Endometrium (tissue), 2 donors: ENCODE measurements around the gene STRBP.
"Not testable (repeated sequence)": the region's sequence is repeated elsewhere in the genome, so short reads cannot be mapped to it uniquely, and the experiment has no call there.

ENCODE experiments used
- FAIRE-seq: peaks from 2 replicates; lab custom pipeline; 2012; peaks lifted over from hg19 to GRCh38; lab: Jason Lieb, UNC
- donor health status: control.
- donor health status: control.

Gene STRBP

GRCh38 chr9:123268465-123269259 lies at the start of gene STRBP:
Gene STRBP (minus strand): TSS chr9:123268586. CDS start chr9:123184134, 84,452 bp downstream.
- FAIRE-seq: no peak

- no peak for FAIRE-seq
Observed at GRCh38 chr9:123316053-123316718, 47.8 kb upstream of the STRBP start.

- no peak for FAIRE-seq
Observed at GRCh38 chr9:123315635-123316034, 47.2 kb upstream of the STRBP start.

GRCh38 chr9:123314617-123315016 lies 46.2 kb upstream of the STRBP start:
- no peak for FAIRE-seq

DNA sequence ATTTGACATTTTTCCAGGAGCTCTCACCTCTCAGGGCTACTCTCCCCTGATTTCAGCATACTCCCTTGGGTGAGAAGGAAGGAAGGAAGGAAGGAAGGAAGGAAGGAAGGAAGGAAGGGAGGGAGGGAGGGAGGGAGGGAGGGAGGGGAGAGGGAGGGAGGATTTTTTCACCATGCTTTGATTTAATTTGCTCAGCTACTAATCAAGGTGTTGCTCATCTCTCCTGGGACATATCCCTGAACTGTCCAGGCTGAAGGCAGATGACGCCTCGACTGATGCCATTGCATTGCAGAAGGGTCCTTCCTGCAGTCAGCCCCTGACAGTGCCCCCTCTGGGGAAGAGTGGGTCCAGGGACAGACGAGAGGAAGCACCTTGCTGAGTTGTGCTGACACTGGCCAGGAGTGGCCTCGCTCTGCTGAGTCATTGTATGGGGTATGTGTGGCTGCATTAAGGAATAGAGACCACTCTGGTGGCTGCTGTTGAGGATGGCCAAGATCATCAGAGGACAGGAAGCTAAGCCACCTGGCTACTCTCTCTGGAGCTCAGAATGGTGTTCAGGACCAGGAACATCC lies 44.0 kb upstream of the STRBP start:
- no peak for FAIRE-seq

GRCh38 chr9:123311250-123311752 lies 42.9 kb upstream of the STRBP start:
- no peak for FAIRE-seq

GRCh38 chr9:123310551-123311249 lies 42.3 kb upstream of the STRBP start:
- no peak for FAIRE-seq

- FAIRE-seq: no peak
Observed at GRCh38 chr9:123309611-123310010, 41.2 kb upstream of the STRBP start.

- no peak for FAIRE-seq
Observed at GRCh38 chr9:123305879-123306278, 37.5 kb upstream of the STRBP start.

DNA sequence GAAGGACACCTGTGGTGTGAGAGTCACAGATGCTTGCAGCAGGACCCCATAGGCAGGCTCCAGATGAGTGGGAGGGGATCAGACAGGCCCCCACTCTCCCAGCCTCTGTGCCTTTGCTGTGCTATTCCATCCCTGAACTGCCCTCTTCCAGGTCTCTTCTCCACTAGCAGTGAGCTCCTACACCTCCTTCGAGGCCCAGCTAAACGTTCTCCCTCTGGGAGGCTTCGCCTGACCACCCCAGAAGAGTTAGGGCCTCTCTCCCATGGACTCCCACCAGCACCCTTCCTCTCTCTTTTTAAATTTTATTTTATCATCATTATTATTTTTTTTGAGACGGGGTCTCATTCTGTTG lies 35.9 kb upstream of the STRBP start:
- no peak for FAIRE-seq

DNA sequence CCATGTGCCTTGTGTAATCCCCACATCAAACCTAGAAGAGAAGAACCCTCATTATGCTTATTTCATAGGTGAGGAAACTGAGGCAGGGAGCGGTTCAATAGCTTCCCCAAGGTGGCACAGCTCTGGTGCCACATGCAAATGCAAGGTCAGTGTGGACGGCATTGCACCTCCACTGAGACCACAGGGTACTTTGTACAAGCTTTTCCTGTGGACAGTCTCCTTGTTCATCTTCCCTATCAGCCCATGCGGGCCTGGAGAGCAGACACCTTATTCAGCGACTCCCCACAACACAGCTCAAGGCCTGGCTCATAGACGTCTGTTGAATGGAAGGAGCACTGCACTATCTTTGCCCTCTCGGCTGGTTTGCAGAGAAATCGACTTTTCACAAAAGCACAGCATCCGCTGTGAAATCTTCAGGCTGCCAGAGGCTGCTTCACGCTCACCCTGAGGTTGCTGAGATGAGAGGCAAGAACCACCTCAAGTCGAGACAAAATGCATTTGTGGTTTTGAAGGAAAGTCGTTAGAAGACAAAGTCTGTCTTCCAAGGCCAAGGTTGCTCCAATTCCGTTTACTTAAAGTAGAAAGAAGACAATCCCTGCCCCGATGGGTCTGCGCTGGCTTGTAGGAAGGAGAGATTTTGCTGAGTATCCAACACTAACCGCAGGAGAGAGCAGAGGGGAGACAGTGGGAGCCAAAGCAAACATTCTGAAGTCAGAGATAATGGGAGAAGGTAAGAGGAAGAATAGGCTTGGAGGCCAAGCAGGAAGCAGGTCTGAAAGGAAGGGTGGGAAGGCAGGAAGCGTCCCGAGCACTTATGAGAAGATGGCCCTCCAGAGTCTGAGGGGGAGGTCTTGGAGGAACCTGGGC lies 34.2 kb upstream of the STRBP start:
- FAIRE-seq: no peak

DNA sequence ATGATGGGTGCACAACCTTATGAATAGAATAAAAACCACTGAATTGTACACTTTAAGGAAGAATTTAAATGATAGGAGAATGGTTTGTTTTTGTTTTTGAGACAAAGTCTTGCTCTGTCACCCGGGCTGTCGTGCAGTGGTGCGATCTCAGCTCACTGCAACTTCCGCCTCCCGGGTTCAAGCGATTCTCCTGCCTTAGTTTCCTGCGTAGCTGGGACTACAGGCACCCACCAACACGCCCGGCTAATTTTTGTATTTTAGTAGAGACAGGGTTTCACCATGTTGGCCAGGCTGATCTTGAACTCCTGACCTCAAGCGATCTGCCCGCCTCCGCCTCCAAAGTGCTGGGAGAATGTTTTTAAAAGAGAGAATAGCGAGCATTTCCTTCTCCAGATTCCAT lies 33.5 kb upstream of the STRBP start:
- not testable (repeated sequence) for FAIRE-seq

DNA sequence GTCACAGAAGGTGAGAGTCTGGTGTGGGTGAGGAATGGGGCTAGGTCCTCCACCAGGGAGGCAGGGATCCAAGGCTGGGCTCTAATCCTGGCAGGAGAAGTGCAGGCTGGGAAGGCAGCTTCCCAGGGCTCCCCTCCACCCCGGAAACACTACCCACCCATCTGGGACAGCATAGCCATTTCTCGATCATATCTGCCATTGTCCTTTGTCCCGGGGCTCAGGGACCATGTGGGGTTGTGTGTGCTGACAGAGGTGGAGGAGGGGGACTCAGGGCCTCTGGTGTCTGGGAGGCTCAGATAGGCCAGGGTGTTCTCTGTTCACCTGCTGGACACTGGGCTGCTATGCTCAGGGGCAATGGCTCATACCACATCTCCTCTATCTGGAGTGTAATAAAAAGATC lies 32.2 kb upstream of the STRBP start:
- no peak for FAIRE-seq

- no peak for FAIRE-seq
Observed at GRCh38 chr9:123299558-123300126, 31.3 kb upstream of the STRBP start.

GRCh38 chr9:123296174-123296573 lies 27.8 kb upstream of the STRBP start:
- no peak for FAIRE-seq

- no peak for FAIRE-seq
Observed at GRCh38 chr9:123291736-123292135, 23.4 kb upstream of the STRBP start.

DNA sequence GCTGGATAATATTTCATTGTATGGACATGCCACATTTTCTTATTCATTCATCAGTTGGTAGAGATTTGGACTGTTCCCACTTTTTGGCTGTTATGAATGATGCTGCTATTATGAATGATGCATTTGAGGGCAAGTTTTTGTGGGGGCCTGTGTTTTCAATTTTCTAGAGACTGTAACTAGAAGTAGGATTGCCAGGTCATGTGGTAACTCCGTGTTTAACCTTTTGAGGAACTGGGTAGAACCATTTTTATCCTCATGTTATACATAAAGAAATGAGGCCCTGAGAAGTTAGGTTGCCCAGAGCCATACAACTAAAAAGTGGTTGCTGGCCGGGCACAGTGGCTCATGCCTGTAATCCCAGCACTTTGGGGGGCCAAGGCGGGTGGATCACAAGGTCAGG lies 22.4 kb upstream of the STRBP start:
- FAIRE-seq: no peak

DNA sequence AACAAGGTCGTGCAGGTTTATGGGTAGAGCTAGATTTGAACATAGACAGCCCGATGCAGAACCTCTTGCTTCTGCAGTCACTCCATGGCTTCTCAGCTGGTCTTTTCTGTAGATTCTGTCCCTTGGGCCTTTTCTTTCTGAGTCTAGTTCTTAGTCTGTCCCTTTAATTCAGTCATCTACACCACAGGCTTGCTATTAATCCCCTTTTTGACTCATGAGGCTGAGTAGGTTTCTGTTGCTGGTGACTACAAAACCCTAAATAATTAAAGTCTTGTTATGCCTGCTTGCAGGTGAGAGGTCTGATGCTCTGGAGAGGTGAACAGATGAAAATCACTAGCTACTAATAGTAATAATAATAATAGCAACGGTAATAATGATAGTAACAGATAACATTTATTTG lies 19.3 kb upstream of the STRBP start:
- FAIRE-seq: no peak

DNA sequence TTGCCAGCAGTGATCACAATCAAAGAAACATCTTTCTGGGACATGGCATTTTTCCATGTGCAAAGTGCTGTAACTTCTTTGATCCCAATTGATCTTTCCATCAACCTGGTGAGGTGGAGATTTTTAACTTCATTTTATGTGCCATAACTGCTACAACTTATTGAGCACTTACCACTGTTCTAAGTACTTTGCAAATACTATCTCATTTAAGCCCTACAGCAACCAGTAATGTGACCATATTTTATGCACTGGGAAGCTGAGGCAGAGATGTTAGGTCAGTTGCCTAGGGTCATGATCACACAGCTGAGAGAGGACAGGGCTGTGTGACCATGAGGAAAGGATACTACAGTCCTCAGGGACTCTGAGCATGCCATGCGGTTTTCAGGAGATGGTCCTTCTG lies 17.9 kb upstream of the STRBP start:
- no peak for FAIRE-seq

GRCh38 chr9:123284656-123285055 lies 16.3 kb upstream of the STRBP start:
- FAIRE-seq: no peak

GRCh38 chr9:123283455-123283854 lies 15.1 kb upstream of the STRBP start:
- FAIRE-seq: no peak
